Measurements from ENCODE around the gene TRPC4. TPM values are rescaled to one million over a fixed set of nuclear protein-coding genes. Genes with fewer than 3 reads are reported as not detected.

TRPC4 gene
- total RNA-seq, 1 donor from 2014 or later = 2.5 TPM

DNA sequence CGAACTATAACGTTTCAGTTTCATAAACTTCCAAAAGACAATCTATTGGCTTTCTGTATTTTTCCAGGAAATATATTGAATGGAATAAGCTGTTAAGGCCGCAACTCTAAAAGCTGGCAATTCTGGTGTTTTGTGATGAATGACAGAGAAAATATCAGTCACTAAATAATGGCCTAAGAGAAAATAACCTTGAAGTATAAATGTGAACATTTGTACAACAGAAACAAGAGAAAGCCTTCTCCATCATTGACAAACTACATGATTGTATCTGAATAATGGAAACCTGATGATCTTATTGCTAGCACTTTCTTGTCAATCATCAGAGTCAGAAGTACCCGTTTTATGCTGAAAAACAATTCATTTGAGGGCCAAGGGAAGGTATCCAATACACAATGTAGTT, 134.3 kb downstream of the TRPC4 start:
- TF ChIP-seq, protein P1, sequence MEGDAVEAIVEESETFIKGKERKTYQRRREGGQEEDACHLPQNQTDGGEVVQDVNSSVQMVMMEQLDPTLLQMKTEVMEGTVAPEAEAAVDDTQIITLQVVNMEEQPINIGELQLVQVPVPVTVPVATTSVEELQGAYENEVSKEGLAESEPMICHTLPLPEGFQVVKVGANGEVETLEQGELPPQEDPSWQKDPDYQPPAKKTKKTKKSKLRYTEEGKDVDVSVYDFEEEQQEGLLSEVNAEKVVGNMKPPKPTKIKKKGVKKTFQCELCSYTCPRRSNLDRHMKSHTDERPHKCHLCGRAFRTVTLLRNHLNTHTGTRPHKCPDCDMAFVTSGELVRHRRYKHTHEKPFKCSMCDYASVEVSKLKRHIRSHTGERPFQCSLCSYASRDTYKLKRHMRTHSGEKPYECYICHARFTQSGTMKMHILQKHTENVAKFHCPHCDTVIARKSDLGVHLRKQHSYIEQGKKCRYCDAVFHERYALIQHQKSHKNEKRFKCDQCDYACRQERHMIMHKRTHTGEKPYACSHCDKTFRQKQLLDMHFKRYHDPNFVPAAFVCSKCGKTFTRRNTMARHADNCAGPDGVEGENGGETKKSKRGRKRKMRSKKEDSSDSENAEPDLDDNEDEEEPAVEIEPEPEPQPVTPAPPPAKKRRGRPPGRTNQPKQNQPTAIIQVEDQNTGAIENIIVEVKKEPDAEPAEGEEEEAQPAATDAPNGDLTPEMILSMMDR (conservative IDR thresholded peaks at IDR 0.05) = no peak
- Mint-ChIP-seq H3K4me3 (no peak overlapping the region), H3K36me3 (ENCODE audit: low read depth) (no peaks in the 10 kb centered on the region), H3K4me1 (peaks cover 18% of the 10 kb centered on the region), H3K27ac (ENCODE audit: unreplicated experiment) (no peak overlapping the region), H3K27me3 (ENCODE audit: low read depth) (no peaks in the 10 kb centered on the region), H3K9me3 (no peaks in the 10 kb centered on the region)
- DNase-seq (ENCODE audit: low read depth, low spot score) = no peak

DNA sequence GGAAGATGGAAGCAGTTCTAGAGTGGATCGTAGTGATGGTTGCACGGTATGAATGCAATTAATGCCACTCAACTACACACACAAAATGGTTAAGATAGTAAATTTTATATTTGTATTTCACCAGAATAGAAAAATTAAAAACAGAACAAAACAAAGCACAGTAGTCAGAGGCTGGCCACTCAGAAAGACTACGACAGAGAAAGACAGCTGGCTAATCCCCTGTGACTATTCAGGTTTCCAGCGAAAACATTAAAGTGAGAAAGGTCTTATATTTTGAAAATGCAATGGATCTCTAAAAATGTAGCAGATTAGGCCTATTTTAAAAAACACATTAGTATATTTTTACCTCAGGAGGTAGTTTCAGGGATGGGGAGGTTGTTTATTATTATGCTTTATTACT, 139.7 kb downstream of the TRPC4 start:
- DNase-seq (ENCODE audit: low read depth, low spot score) = no peak
- Mint-ChIP-seq H3K36me3 (ENCODE audit: low read depth) (no peaks in the 10 kb centered on the region), H3K4me3 (no peak overlapping the region), H3K4me1 (peaks cover 8% of the 10 kb centered on the region), H3K27me3 (ENCODE audit: low read depth) (no peaks in the 10 kb centered on the region), H3K9me3 (peaks cover 4% of the 10 kb centered on the region), H3K27ac (ENCODE audit: unreplicated experiment) (no peak overlapping the region)
- TF ChIP-seq, protein P1 (conservative IDR thresholded peaks at IDR 0.05) = no peak

DNA sequence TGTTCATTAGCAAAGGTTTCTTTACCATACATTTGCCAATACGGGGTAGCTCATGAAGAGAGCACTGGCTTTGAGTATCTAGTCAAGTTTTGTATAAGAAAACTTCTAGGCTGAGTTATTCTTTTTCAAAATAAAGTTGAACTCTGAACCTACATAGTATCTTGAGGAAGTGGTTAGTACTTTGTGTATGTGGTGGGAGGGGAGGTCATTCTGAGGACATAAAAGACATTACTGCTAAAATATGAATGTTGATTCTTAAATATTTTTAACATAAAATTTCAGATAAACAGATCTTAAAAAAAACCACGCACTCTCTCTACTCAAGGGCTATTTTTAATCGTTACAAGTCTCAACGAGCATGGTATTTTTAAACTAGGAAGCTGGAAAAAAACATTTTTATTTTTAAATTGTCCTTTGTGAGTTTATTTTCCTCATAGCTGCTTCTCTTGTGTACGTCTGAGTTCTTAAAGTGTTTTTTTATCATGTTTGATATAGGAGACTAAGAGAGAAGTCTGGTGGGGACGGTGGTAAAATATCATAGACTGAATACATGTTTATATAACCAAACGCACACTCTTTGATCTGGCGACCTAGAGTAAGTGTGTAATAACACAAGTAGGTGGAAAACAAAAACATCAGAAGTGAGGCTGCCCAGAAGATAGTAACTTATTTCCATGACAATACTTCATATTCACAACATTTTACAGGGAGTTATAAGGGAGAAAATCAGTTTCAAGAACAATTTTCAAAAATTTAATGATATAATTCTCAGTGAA, 153.0 kb downstream of the TRPC4 start:
- Mint-ChIP-seq H3K36me3 (ENCODE audit: low read depth) (no peaks in the 10 kb centered on the region), H3K4me3 (no peak overlapping the region), H3K27ac (ENCODE audit: unreplicated experiment) (no peak overlapping the region), H3K4me1 (no peaks in the 10 kb centered on the region), H3K9me3 (no peaks in the 10 kb centered on the region), H3K27me3 (ENCODE audit: low read depth) (no peaks in the 10 kb centered on the region)
- TF ChIP-seq, protein P1 (conservative IDR thresholded peaks at IDR 0.05) = no peak
- DNase-seq (ENCODE audit: low read depth, low spot score) = no peak

DNA sequence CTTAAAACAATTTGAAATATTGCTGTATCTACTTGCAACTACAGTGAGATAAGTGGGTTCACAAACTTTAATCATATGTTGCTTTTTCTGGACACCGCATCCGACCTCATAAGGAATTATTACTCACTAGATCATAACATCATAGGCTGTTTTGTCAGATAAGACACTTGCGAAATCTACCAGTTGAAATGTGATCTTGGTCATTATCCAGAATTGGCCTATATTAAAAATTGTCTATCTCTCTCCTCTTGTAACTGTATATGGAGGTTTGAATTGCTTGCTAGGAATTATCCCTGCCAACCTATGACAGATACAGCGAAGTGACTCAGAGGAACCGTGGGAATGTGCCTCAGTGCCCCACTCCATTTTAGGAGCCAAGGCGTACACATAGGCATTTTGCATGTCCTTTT, 154.0 kb downstream of the TRPC4 start:
- TF ChIP-seq, protein P1 (conservative IDR thresholded peaks at IDR 0.05) = no peak
- DNase-seq (ENCODE audit: low read depth, low spot score) = no peak
- Mint-ChIP-seq H3K4me1 (no peaks in the 10 kb centered on the region), H3K27me3 (ENCODE audit: low read depth) (no peaks in the 10 kb centered on the region), H3K36me3 (ENCODE audit: low read depth) (no peaks in the 10 kb centered on the region), H3K9me3 (no peaks in the 10 kb centered on the region), H3K27ac (ENCODE audit: unreplicated experiment) (no peak overlapping the region), H3K4me3 (no peak overlapping the region)

DNA sequence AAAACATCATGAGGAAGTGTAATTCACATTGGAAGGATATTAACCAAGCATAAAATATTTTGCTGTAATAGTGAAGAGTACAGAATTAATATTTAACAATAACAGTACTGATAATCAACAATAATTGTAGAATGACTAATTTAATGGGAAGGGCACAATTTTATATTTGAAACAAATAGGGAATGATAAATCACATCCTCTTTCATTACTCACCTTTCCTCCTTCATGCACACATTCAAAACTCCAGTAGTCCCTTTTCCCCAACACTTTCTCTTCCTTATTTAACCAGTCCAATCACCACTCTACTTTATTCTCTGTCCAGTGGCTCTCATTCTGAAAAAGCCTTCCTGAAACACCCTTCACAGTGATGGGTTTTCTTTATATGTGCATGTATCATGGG, 160.3 kb downstream of the TRPC4 start:
- DNase-seq (ENCODE audit: low read depth, low spot score) = no peak
- Mint-ChIP-seq H3K9me3 (peaks cover 3% of the 10 kb centered on the region), H3K27me3 (ENCODE audit: low read depth) (no peaks in the 10 kb centered on the region), H3K4me1 (no peaks in the 10 kb centered on the region), H3K27ac (ENCODE audit: unreplicated experiment) (no peak overlapping the region), H3K4me3 (no peak overlapping the region), H3K36me3 (ENCODE audit: low read depth) (no peaks in the 10 kb centered on the region)
- TF ChIP-seq, protein P1 (conservative IDR thresholded peaks at IDR 0.05) = no peak
